AG08395 (cell line): ENCODE data around the gene LUZP1.

Experiments
- DNase-seq: peaks from one replicate; pipeline ENCODE4 v3.0.0; 2012; ENCODE audit warnings: mixed read lengths, low spot score

LUZP1 gene

GRCh38 chr1:23084880-23085279 lies 83.8 kb downstream of the LUZP1 start:
- no peak for DNase-seq

- no peak for DNase-seq
Measured at GRCh38 chr1:23083714-23084480, 84.8 kb downstream of the LUZP1 start.

- no peak for DNase-seq
Measured at GRCh38 chr1:23081376-23081775, 87.3 kb downstream of the LUZP1 start.

GRCh38 chr1:23080885-23081284 lies 87.8 kb downstream of the LUZP1 start:
- no peak for DNase-seq

GRCh38 chr1:23079025-23079424 lies 89.6 kb downstream of the LUZP1 start:
- no peak for DNase-seq

- no peak for DNase-seq
Measured at GRCh38 chr1:23074012-23074411, 94.6 kb downstream of the LUZP1 start.

- no peak for DNase-seq
Measured at GRCh38 chr1:23069675-23070074, 99.0 kb downstream of the LUZP1 start.

- DNase-seq, result no peak
Measured at GRCh38 chr1:23069149-23069548, 99.5 kb downstream of the LUZP1 start.

GRCh38 chr1:23066075-23066474 lies 102.6 kb downstream of the LUZP1 start:
- DNase-seq, result no peak

GRCh38 chr1:23065385-23065784 lies 103.3 kb downstream of the LUZP1 start:
- DNase-seq, result no peak

- no peak for DNase-seq
Measured at GRCh38 chr1:23062271-23062670, 106.4 kb downstream of the LUZP1 start.

- DNase-seq, result no peak
Measured at GRCh38 chr1:23057301-23057700, 111.4 kb downstream of the LUZP1 start.

GRCh38 chr1:23051290-23051909 lies 117.3 kb downstream of the LUZP1 start:
- no peak for DNase-seq

GRCh38 chr1:23050201-23050600 lies 118.5 kb downstream of the LUZP1 start:
- no peak for DNase-seq

- DNase-seq, result no peak
Measured at GRCh38 chr1:23044035-23044434, 124.6 kb downstream of the LUZP1 start.

GRCh38 chr1:23040509-23040908 lies 128.1 kb downstream of the LUZP1 start:
- no peak for DNase-seq

- no peak for DNase-seq
Measured at GRCh38 chr1:23039308-23039826, 129.3 kb downstream of the LUZP1 start.

- DNase-seq, result no peak
Measured at GRCh38 chr1:23037081-23037740, 131.4 kb downstream of the LUZP1 start.

- no peak for DNase-seq
Measured at GRCh38 chr1:23035823-23036452, 132.7 kb downstream of the LUZP1 start.
